IMR-90 (cell line): ENCODE results near the gene CCDC13. TPM values are rescaled to one million over a fixed set of nuclear protein-coding genes. Genes with fewer than 3 reads are reported as not detected.

Source experiments
- ATAC-seq: fragments of 200-7000 bp; cut with Tn5 transposase; 2 replicates; pipeline ENCODE4 v1.9.1; 2020; ENCODE audit warnings: low read depth, mild to moderate bottlenecking, moderate library complexity
- BruUV-seq: library from RNA; stranded (reverse); fragments of 400-500 nt; replicated peaks from 2 replicates; lab custom pipeline; 2021; lab: Mats Ljungman, UMichigan
- CTCF ChIA-PET: fragments of 300-600 bp; formaldehyde crosslinking; extraction: SDS; loops from one replicate; lab custom pipeline; 2021; ENCODE audit warnings: antibody characterized with exemption; lab: Yijun Ruan, JAX
- POLR2A ChIA-PET: fragments of 300-600 bp; sonication (Branson Sonifier 250); formaldehyde crosslinking; loops from one replicate; lab custom pipeline; 2022; ENCODE audit warnings: antibody characterized with exemption; ENCODE audit not compliant: unreplicated experiment; lab: Charles Lee
- DNase-seq: peaks from one replicate; pipeline ENCODE4 v3.0.0; 2013
- H2AFZ ChIP-seq: replicated peaks from 2 replicates; pipeline ENCODE3; 2013; ENCODE audit warnings: low read length, mild to moderate bottlenecking; ENCODE audit not compliant: poor library complexity
- H2AK5ac ChIP-seq: 2 replicates; pipeline ENCODE4 v1.6.1; 2013; ENCODE audit warnings: low read depth, low read length, inconsistent platforms
- H2AK9ac ChIP-seq: replicated peaks from 2 replicates; pipeline ENCODE3; 2013; ENCODE audit warnings: mild to moderate bottlenecking, low read depth, low read length, moderate library complexity; ENCODE audit not compliant: poor library complexity
- H2BK120ac ChIP-seq: 2 replicates; pipeline ENCODE4 v1.6.1; 2013; ENCODE audit warnings: low read depth, low read length, inconsistent platforms
- H2BK15ac ChIP-seq: 3 replicates; pipeline ENCODE4 v1.6.1; 2013; ENCODE audit warnings: low read depth, low read length, inconsistent platforms
- H2BK20ac ChIP-seq: 2 replicates; pipeline ENCODE4 v1.6.1; 2013; ENCODE audit warnings: low read depth, mild to moderate bottlenecking, inconsistent platforms, low read length, moderate library complexity
- H2BK5ac ChIP-seq: 2 replicates; pipeline ENCODE4 v1.6.1; 2013; ENCODE audit warnings: mild to moderate bottlenecking, low read depth, low read length, inconsistent platforms; ENCODE audit not compliant: poor library complexity, severe bottlenecking
- H3K14ac ChIP-seq: replicated peaks from 2 replicates; pipeline ENCODE4 v1.6.1; 2013; ENCODE audit warnings: low read depth, low read length, inconsistent platforms
- H3K18ac ChIP-seq: 2 replicates; pipeline ENCODE4 v1.6.1; 2013; ENCODE audit warnings: low read depth, low read length, control low read depth
- H3K23ac ChIP-seq: 2 replicates; pipeline ENCODE4 v1.6.1; 2013; ENCODE audit warnings: low read depth, low read length, inconsistent platforms
- H3K27ac ChIP-seq: 2 replicates; pipeline ENCODE4 v1.5.1; 2013; ENCODE audit warnings: mild to moderate bottlenecking, control low read depth, low read length; ENCODE audit not compliant: insufficient read depth
- H3K27me3 ChIP-seq: 2 replicates; pipeline ENCODE4 v1.6.1; 2013; ENCODE audit warnings: low read length; ENCODE audit not compliant: control insufficient read depth, insufficient read depth
- H3K36me3 ChIP-seq: 2 replicates; pipeline ENCODE4 v1.6.1; 2013; ENCODE audit warnings: low read length, mixed read lengths; ENCODE audit not compliant: control insufficient read depth, insufficient read depth
- H3K4ac ChIP-seq: 2 replicates; pipeline ENCODE4 v1.6.1; 2013; ENCODE audit warnings: low read depth, low read length, inconsistent platforms
- H3K4me1 ChIP-seq: 2 replicates; pipeline ENCODE4 v1.6.1; 2013; ENCODE audit warnings: low read length, mixed read lengths; ENCODE audit not compliant: control insufficient read depth, insufficient read depth
- H3K4me2 ChIP-seq: 2 replicates; pipeline ENCODE4 v1.6.1; 2013; ENCODE audit warnings: low read depth, mild to moderate bottlenecking, control low read depth, low read length, moderate library complexity
- H3K4me3 ChIP-seq: 2 replicates; pipeline ENCODE4 v1.5.1; 2013; ENCODE audit warnings: low read depth, mild to moderate bottlenecking, control low read depth, low read length, moderate library complexity; ENCODE audit not compliant: insufficient read depth
- H3K56ac ChIP-seq: 2 replicates; pipeline ENCODE4 v1.6.1; 2013; ENCODE audit warnings: low read length, inconsistent platforms; ENCODE audit not compliant: insufficient read depth; ENCODE audit errors: extremely low read depth
- H3K79me1 ChIP-seq, 2 experiments: 2 replicates each; pipeline ENCODE4 v1.6.1; 2013; ENCODE audit warnings: low read length in 2 of 2, inconsistent platforms in 1 of 2, low read depth in 1 of 2
- H3K9ac ChIP-seq: 2 replicates; pipeline ENCODE4 v1.6.1; 2013; ENCODE audit warnings: low read depth, low read length, control low read depth
- H3K9me1 ChIP-seq: 2 replicates; pipeline ENCODE4 v1.6.1; 2013; ENCODE audit warnings: low read length, inconsistent platforms; ENCODE audit not compliant: insufficient read depth
- H3K9me3 ChIP-seq: 2 replicates; pipeline ENCODE4 v1.6.1; 2013; ENCODE audit warnings: low read length; ENCODE audit not compliant: control insufficient read depth, insufficient read depth
- H4K20me1 ChIP-seq: 2 replicates; pipeline ENCODE4 v1.6.1; 2013; ENCODE audit warnings: low read length, inconsistent platforms; ENCODE audit not compliant: insufficient read depth
- H4K5ac ChIP-seq: 2 replicates; pipeline ENCODE4 v1.6.1; 2013; ENCODE audit warnings: mild to moderate bottlenecking, low read depth, low read length, control low read depth
- H4K8ac ChIP-seq, 2 experiments: 2 replicates each; pipeline ENCODE4 v1.6.1; 2013; ENCODE audit warnings: low read depth in 2 of 2, low read length in 2 of 2, control low read depth in 1 of 2, inconsistent platforms in 1 of 2
- H4K91ac ChIP-seq: 2 replicates; pipeline ENCODE4 v1.6.1; 2013; ENCODE audit warnings: low read depth, low read length, inconsistent platforms; ENCODE audit not compliant: insufficient read depth
- CHD1 ChIP-seq: IDR thresholded peaks from 2 replicates; pipeline ENCODE4 v1.6.1; 2012; ENCODE audit warnings: low read depth, low read length, improper control_type of control experiment
- MAZ ChIP-seq: IDR thresholded peaks from 2 replicates; pipeline ENCODE4 v1.6.1; 2012; ENCODE audit warnings: low read depth, mild to moderate bottlenecking, low read length, improper control_type of control experiment, moderate library complexity, borderline replicate concordance
- POLR2A ChIP-seq: IDR thresholded peaks from 2 replicates; pipeline ENCODE4 v1.6.1; 2012; ENCODE audit warnings: mild to moderate bottlenecking, low read depth, low read length
- RCOR1 ChIP-seq: IDR thresholded peaks from 2 replicates; pipeline ENCODE4 v1.6.1; 2012; ENCODE audit warnings: mild to moderate bottlenecking, low read length, improper control_type of control experiment; ENCODE audit not compliant: insufficient replicate concordance
- RFX5 ChIP-seq: IDR thresholded peaks from 2 replicates; pipeline ENCODE4 v1.8.0; 2012; ENCODE audit warnings: low read depth, mild to moderate bottlenecking, low read length, moderate library complexity
- WGBS, 2 experiments: methylation state at CpG; one replicate each; pipeline versions ENCODE4 v1.1.5 to v1.1.7; 2013; ENCODE audit warnings: missing lambda C conversion rate in 2 of 2; ENCODE audit not compliant: insufficient read length in 1 of 2; ENCODE audit errors: extremely low coverage in 2 of 2; 5-methylcytosine and 5-hydroxymethylcytosine counted together
- dilution Hi-C: fragments of 300-500 bp; cut with HindIII; formaldehyde crosslinking; loops from one replicate; pipeline ENCODE4 v1.14.3; 2018; ENCODE audit warnings: low sequenced_read_pairs; ENCODE audit not compliant: unreplicated experiment
- in situ Hi-C: fragments of 300-500 bp; cut with MboI; formaldehyde crosslinking; loops from 3 replicates; pipeline ENCODE4 v1.14.3; 2019; ENCODE audit warnings: low sequenced_read_pairs, inconsistent platforms, mixed read lengths
- intact Hi-C: fragments of 100-400 bp; cut with micrococcal nuclease; formaldehyde crosslinking; loops from 2 replicates; pipeline ENCODE4 v1.10.0; 2022
- polyA plus RNA-seq, 3 experiments: library from polyadenylated mRNA; depleted of rRNA; stranded (reverse); fragments of >200 nt; gene quantifications; 2 replicates each; pipeline ENCODE4 v1.2.3, GENCODE V29; 2012; ENCODE audit warnings: low replicate concordance in 1 of 3
- total RNA-seq: library from RNA; depleted of rRNA; stranded (reverse); fragments of >200 nt; gene quantifications from 2 replicates; pipeline ENCODE4 v1.2.3, GENCODE V29; 2012
- TF ChIP-seq, protein P1 (sequence below): fragments of 150-350 bp; IDR thresholded peaks from 2 replicates; pipeline ENCODE4 v1.6.1; 2016; ENCODE audit warnings: low read depth, mild to moderate bottlenecking, low read length, moderate library complexity, borderline replicate concordance

The CCDC13 gene
- total and polyA plus RNA-seq, 2 of the 4 experiments (the other 2 are of a cell fraction) = 0.18 to 0.19 TPM

DNA sequence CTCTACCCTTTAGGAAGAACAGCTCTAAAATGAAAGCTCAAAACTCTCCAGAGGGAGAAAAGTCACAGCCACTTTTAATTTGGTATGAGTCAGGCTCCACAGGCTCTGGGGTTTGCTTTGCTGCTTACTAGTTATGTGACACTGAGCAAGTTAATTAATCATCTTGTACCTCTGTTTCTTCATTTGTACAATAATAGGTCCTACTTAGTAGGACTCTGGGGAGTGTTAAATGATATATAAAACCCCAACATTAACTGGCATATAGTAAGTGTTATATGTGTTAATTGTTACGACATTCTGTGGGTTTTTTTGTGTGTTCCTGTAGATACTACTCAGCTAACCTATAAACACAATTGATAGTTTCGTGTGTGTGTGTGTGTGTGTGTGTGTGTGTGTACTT, 42.8 kb upstream of the CCDC13 start:
- Histone ChIP-seq H3K9me3 (no peaks in the 10 kb centered on the region), H3K4me3 (no peak overlapping the region), H3K9me1 (no peaks in the 10 kb centered on the region), H3K4ac (no peak overlapping the region), H4K20me1 (no peaks in the 10 kb centered on the region), H4K5ac (no peak overlapping the region), H2BK120ac (no peak overlapping the region), H2BK20ac (no peak overlapping the region), H3K18ac (no peak overlapping the region), H3K14ac (no peak overlapping the region), H3K23ac (no peak overlapping the region), H2BK5ac (no peak overlapping the region), H3K27me3 (peaks cover 18% of the 10 kb centered on the region), H3K56ac (no peak overlapping the region), H3K79me1 (no peaks in the 10 kb centered on the region), H3K4me1 (no peaks in the 10 kb centered on the region), H3K4me2 (no peak overlapping the region), H2AFZ (no peak overlapping the region), H3K27ac (no peak overlapping the region), H3K36me3 (no peaks in the 10 kb centered on the region), H3K9ac (no peak overlapping the region), H2AK5ac (no peak overlapping the region), H2AK9ac (no peak overlapping the region), H4K8ac (no peak overlapping the region), H4K91ac (no peak overlapping the region), H2BK15ac (no peak overlapping the region)
- ATAC-seq = no peak
- CTCF ChIA-PET = interaction anchor here (1.0 kb wide), 1 partner anchor 16 kb away, joined by 3 read pairs; no protein-coding TSS in a partner anchor
- dilution Hi-C loops = no loop called here
- no CpG with 5 or more reads among the region's 2 CpGs for WGBS, 2 experiments
- DNase-seq = no peak
- BruUV-seq = no TSS peak
- POLR2A ChIA-PET = no interaction called here
- TF ChIP-seq POLR2A (no peak), RFX5 (no peak), CHD1 (no peak), MAZ (no peak), RCOR1 (no peak)
- TF ChIP-seq, protein P1, sequence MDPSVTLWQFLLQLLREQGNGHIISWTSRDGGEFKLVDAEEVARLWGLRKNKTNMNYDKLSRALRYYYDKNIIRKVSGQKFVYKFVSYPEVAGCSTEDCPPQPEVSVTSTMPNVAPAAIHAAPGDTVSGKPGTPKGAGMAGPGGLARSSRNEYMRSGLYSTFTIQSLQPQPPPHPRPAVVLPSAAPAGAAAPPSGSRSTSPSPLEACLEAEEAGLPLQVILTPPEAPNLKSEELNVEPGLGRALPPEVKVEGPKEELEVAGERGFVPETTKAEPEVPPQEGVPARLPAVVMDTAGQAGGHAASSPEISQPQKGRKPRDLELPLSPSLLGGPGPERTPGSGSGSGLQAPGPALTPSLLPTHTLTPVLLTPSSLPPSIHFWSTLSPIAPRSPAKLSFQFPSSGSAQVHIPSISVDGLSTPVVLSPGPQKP = no peak
- in situ Hi-C loops = no loop called here
- intact Hi-C loops = no loop called here
